Measurements from ENCODE around the gene LTB. TPM values are rescaled to one million over a fixed set of nuclear protein-coding genes. Genes with fewer than 3 reads are reported as not detected.

Gene LTB
- total and polyA plus RNA-seq, 2 of the 13 experiments (the other 11 are each of a cell fraction or from before 2014, with no cell fraction given): 0.09 to 0.22 TPM

GRCh38 chr6:31546958-31547726 is 35.1 kb downstream of the LTB start, which contains the start of gene NFKBIL1 (continued):
- TF ChIP-seq ZNF503 (CRISPR knock-in tag; IDR thresholded peaks at IDR 0.05) (no peak; the same call in 1 of the 2 replicates), BORCS8-MEF2B (CRISPR knock-in tag; IDR thresholded peaks at IDR 0.05) (no peak), ZNF737 (CRISPR knock-in tag; IDR thresholded peaks at IDR 0.05; ENCODE audit: borderline replicate concordance) (no peak), KAT2B (IDR thresholded peaks at IDR 0.05; ENCODE audit: borderline replicate concordance, low read depth, low read length) (no peak), ELF4 (CRISPR knock-in tag; IDR thresholded peaks at IDR 0.05; ENCODE audit: borderline replicate concordance) (no peak; the same call in 1 of the 2 replicates), BCLAF1 (IDR thresholded peaks at IDR 0.05) (no peak), ZSCAN21 (CRISPR knock-in tag; IDR thresholded peaks at IDR 0.05; ENCODE audit: borderline replicate concordance) (no peak), ZNF30 (CRISPR knock-in tag; IDR thresholded peaks at IDR 0.05) (no peak), NFE2 (CRISPR knock-in tag; IDR thresholded peaks at IDR 0.05) (no peak), ZNF333 (CRISPR knock-in tag; IDR thresholded peaks at IDR 0.05; ENCODE audit: borderline replicate concordance) (no peak; the same call in 1 of the 2 replicates), NCOA5 (CRISPR knock-in tag; IDR thresholded peaks at IDR 0.05) (no peak), SAP130 (CRISPR knock-in tag; IDR thresholded peaks at IDR 0.05; ENCODE audit: low read depth) (peak; percentile 92), ZSCAN22 (CRISPR knock-in tag; IDR thresholded peaks at IDR 0.05) (no peak), TP53 (CRISPR knock-in tag; conservative IDR thresholded peaks at IDR 0.05) (no peak), FOXP1 (IDR thresholded peaks at IDR 0.05) (0 out of 2 replicates have a peak, but pooled peaks have one; percentile 5), FOXP1 (CRISPR knock-in tag; IDR thresholded peaks at IDR 0.05) (no peak), CBFB (CRISPR knock-in tag; IDR thresholded peaks at IDR 0.05) (peak; percentile 81; the same call in 1 of the 2 replicates), SIN3A (IDR thresholded peaks at IDR 0.05; ENCODE audit: borderline replicate concordance, low read depth, low read length) (peak; percentile 58; the same call in 1 of the 2 replicates), NR2C2 (CRISPR knock-in tag; IDR thresholded peaks at IDR 0.05; ENCODE audit: borderline replicate concordance) (peak; percentile 96), CC2D1A (CRISPR knock-in tag; IDR thresholded peaks at IDR 0.05) (0 out of 2 replicates have a peak, but pooled peaks have one; percentile 83), ZNF670 (CRISPR knock-in tag; IDR thresholded peaks at IDR 0.05; ENCODE audit: borderline replicate concordance) (no peak), PPARG (CRISPR knock-in tag; conservative IDR thresholded peaks at IDR 0.05) (peak; percentile 25; the same call in 1 of the 2 replicates), ZFP36L1 (CRISPR knock-in tag; IDR thresholded peaks at IDR 0.05) (no peak), ZSCAN31 (CRISPR knock-in tag; IDR thresholded peaks at IDR 0.05; ENCODE audit: low read depth) (peak; percentile 62; the same call in 1 of the 2 replicates)
- TF ChIP-seq, protein P1, sequence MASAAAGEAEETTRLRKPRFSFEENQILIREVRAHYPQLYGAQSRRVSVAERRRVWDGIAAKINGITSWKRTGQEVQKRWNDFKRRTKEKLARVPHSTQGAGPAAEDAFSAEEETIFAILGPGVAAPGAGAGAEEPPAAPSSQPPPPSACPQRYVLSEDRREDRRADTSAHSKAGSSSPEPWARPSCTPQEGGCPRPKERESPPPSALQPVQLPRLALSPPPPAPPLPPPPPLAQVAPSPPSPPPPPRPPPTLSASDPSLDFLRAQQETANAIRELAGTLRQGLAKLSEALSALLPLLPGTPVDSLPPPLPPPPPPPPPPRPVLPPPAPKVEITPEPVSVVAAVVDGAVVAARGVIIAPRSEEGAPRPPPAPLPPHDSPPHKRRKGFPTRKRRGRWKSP (CRISPR knock-in tag; IDR thresholded peaks at IDR 0.05): no peak
- TF ChIP-seq, protein P2, sequence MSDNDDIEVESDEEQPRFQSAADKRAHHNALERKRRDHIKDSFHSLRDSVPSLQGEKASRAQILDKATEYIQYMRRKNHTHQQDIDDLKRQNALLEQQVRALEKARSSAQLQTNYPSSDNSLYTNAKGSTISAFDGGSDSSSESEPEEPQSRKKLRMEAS (IDR thresholded peaks at IDR 0.05): peak; percentile 82
